ENCODE data around the gene LRP11.

DNA sequence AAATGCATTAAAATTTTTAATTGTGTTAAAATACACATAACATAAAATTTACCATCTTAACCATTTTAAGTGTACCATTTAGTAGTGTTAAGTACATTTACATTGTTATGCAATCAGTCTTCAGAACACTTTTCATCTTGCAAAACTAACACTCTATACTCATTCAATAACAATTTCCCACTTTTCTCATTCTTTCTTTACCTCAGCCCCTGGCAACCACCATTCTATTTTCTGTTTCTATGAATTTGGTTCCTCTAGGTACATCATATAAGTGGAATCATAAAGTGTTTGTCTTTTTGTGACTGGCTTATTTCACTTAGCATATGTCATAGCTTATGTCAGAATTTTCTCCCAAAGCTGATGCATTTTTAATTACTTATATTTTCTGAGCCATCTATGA lies 82.4 kb downstream of the LRP11 start:
- TF ChIP-seq, protein P1, sequence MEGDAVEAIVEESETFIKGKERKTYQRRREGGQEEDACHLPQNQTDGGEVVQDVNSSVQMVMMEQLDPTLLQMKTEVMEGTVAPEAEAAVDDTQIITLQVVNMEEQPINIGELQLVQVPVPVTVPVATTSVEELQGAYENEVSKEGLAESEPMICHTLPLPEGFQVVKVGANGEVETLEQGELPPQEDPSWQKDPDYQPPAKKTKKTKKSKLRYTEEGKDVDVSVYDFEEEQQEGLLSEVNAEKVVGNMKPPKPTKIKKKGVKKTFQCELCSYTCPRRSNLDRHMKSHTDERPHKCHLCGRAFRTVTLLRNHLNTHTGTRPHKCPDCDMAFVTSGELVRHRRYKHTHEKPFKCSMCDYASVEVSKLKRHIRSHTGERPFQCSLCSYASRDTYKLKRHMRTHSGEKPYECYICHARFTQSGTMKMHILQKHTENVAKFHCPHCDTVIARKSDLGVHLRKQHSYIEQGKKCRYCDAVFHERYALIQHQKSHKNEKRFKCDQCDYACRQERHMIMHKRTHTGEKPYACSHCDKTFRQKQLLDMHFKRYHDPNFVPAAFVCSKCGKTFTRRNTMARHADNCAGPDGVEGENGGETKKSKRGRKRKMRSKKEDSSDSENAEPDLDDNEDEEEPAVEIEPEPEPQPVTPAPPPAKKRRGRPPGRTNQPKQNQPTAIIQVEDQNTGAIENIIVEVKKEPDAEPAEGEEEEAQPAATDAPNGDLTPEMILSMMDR (IDR thresholded peaks at IDR 0.05): no peak
- TF ChIP-seq POLR2A (IDR thresholded peaks at IDR 0.05): no peak

All from lower leg skin (tissue), 3 donors.